Endothelial cell of umbilical vein (primary cell): ENCODE measurements around the gene PLCXD1.

Experiments
- CTCF ChIP-seq, 2 donors: IDR thresholded peaks; 1 replicate in 1 of 2; 2 replicates in 1 of 2; pipeline ENCODE4 v1.5.1; 2011; ENCODE audit warnings: low read length in 2 of 2, mild to moderate bottlenecking in 2 of 2, moderate library complexity in 2 of 2, control low read depth in 1 of 2, inconsistent platforms in 1 of 2, low read depth in 1 of 2; ENCODE audit not compliant: insufficient read depth in 1 of 2; ENCODE audit errors: extremely low read depth in 1 of 2
- EZH2 ChIP-seq: IDR thresholded peaks from 2 replicates; pipeline ENCODE4 v1.6.1; 2012; ENCODE audit warnings: borderline replicate concordance, low read depth, mild to moderate bottlenecking, moderate library complexity, low read length, inconsistent platforms; ENCODE audit not compliant: severe bottlenecking
- JUN ChIP-seq: IDR thresholded peaks from 2 replicates; pipeline ENCODE4 v1.6.1; 2011; ENCODE audit warnings: borderline replicate concordance, low read depth; ENCODE audit not compliant: insufficient read length, insufficient read depth
- MYC ChIP-seq: IDR thresholded peaks from one replicate; pipeline ENCODE4 v1.6.1; 2011; ENCODE audit warnings: mild to moderate bottlenecking, low read depth, low read length
- POLR2A ChIP-seq: IDR thresholded peaks from 2 replicates; pipeline ENCODE4 v1.6.1; 2012; ENCODE audit warnings: low read depth, mild to moderate bottlenecking, control low read depth, low read length
- POLR2AphosphoS5 ChIP-seq: IDR thresholded peaks from 2 replicates; pipeline ENCODE4 v1.6.1; 2012; ENCODE audit warnings: low read depth, mild to moderate bottlenecking, control low read depth, low read length, moderate library complexity; ENCODE audit not compliant: insufficient read depth
- TF ChIP-seq, protein P1 (sequence below): IDR thresholded peaks from 2 replicates; pipeline ENCODE4 v1.6.1; 2011; ENCODE audit not compliant: insufficient read depth, insufficient read length

- no peak for TF ChIP-seq POLR2AphosphoS5
- no peak for TF ChIP-seq CTCF (IDR thresholded peaks at IDR 0.05; ENCODE audit: extremely low read depth in 1 of 2, insufficient read depth in 1 of 2, low read depth in 1 of 2, low read length in 2 of 2)
- TF ChIP-seq MYC = no peak
- TF ChIP-seq, protein P1, sequence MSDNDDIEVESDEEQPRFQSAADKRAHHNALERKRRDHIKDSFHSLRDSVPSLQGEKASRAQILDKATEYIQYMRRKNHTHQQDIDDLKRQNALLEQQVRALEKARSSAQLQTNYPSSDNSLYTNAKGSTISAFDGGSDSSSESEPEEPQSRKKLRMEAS = no peak
- TF ChIP-seq POLR2A = no peak
- TF ChIP-seq JUN = no peak
- no peak for TF ChIP-seq EZH2
Measured at GRCh38 chrX:338281-338835, 57.2 kb downstream of the PLCXD1 start.
